ENCODE results near the gene DUSP5.
A peak's percentile ranks its signal among the peaks of the same experiment; 100 is the strongest.

Gene DUSP5

GRCh38 chr10:110488940-110489339, 8.8 kb upstream of the DUSP5 start:
- H3K9ac ChIP-seq (ENCODE audit: low read depth, low read length): no peak overlapping the region
- no peaks in the 10 kb centered on the region for H3K36me3 ChIP-seq (ENCODE audit: insufficient read depth, low read length)
- H3K9me3 ChIP-seq (ENCODE audit: control insufficient read depth, insufficient read depth, low read length): no peaks in the 10 kb centered on the region
- H3K4me1 ChIP-seq (ENCODE audit: insufficient read depth, low read length): peaks cover 28% of the 10 kb centered on the region

DNA sequence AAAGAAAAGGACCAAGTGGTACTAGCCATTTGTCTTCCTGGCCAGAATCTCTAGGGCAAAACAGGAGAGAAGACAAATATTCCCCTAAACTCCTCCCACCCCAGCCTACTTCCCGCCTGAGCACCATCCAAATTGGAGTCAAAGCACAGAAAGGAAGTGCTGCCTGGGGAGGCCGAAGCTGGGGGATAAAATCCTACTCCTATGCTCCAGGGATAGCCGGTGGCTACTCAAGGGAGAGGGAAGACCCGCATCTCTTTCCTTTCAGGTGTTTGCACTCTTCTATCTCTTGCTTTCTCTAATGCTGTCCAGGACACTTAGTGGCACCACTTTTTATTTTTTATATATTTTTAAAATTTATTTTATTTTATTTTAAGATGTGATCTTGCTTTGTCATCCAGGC, 7.1 kb upstream of the DUSP5 start:
- no peaks in the 10 kb centered on the region for H3K9me3 ChIP-seq (ENCODE audit: control insufficient read depth, insufficient read depth, low read length)
- H3K36me3 ChIP-seq (ENCODE audit: insufficient read depth, low read length): no peaks in the 10 kb centered on the region
- H3K4me1 ChIP-seq (ENCODE audit: insufficient read depth, low read length): peaks cover 28% of the 10 kb centered on the region
- no peak overlapping the region for H3K9ac ChIP-seq (ENCODE audit: low read depth, low read length)

DNA sequence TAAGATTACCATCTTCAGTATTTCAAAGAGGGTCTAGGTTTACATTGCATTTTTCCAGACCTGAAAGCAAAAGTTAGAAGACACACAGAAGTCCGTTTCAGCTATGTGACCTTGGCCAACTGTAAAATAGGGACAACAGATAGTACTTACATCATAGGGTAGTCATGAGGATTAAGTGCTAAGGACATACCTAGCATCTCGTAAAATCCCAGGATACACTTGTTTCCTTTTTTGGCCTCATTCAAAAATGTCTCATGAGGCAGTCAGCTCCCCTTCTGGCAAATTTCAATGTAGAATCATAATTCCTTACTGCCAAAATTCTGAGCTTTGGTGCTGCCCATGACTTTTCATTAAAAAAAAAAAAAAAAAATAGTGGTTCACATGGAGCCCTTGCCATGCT, 6.4 kb upstream of the DUSP5 start:
- H3K9me3 ChIP-seq (ENCODE audit: control insufficient read depth, insufficient read depth, low read length): no peaks in the 10 kb centered on the region

DNA sequence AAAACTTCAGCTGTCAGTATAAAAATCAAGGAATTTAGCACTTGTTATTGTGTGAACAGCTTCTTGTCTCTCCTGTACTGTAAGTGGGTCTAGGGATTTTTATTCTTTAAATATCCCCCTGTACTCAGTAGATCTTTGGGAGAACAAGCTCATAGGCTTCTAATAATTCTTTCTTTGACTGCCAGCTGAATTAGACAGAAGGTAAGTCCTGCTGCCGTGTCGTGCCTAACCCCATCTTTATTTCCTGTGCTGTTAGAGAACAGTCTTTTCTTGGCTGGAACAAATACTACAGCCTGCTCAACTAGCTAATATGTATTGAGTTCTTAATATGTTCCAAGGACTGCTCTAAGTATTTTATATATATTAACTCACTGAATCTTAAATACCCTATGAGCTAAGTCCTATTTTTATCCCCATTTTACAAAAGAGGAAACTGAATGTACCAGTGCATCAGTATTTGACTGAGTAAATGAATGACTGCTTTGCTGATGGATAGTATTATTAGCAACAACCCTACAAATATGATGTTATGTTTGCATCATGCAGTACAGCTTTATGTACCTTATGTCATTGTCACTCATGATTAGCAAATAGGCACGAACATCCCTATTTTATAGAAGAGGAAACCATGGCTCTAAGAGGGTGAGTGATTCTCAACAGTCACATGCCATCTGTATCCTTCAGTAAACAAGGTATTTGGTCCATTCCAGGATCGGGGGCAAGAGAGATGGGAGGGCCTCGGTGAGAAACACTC, 5.5 kb upstream of the DUSP5 start:
- Histone ChIP-seq H3K4me1 (ENCODE audit: insufficient read depth, low read length) (peaks cover 21% of the 10 kb centered on the region), H3K9ac (ENCODE audit: low read depth, low read length) (no peak overlapping the region), H3K9me3 (ENCODE audit: control insufficient read depth, insufficient read depth, low read length) (no peaks in the 10 kb centered on the region), H3K36me3 (ENCODE audit: insufficient read depth, low read length) (no peaks in the 10 kb centered on the region)

More for the DNA sequence above, 6.4 kb upstream of the DUSP5 start:
- H3K4me1 ChIP-seq (ENCODE audit: insufficient read depth, low read length): peaks cover 28% of the 10 kb centered on the region
- H3K36me3 ChIP-seq (ENCODE audit: insufficient read depth, low read length): no peaks in the 10 kb centered on the region
- H3K9ac ChIP-seq (ENCODE audit: low read depth, low read length): no peak overlapping the region

DNA sequence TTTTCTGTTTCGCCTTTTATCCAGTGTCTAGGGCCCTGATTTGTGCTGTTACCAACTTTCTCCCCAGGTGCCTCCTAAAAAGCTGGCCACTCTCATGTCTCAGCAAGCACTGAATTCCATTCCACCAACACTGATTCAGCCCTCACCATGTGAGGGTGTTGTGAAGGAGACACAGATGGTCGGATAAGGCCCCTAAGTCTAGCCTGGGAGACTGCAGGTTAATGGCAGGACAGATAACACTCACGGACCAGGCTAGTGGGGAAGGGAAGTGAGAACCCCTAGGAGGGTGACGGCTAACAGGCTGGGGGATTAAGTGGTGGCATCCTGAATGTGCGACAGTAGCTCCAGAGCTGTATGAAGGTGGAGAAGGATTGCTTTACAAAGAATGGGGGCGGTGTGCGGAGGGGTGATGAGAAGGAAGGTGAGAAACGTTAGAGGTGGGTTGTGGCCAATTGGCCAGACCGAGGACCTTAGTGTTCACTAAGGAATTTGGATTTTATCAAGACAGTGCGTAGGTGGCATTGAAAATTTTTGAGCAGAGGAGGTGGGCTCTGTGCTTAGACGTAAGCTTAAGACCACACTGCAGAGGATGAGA, 3.8 kb upstream of the DUSP5 start:
- Histone ChIP-seq H3K4me1 (ENCODE audit: insufficient read depth, low read length) (peaks cover 7% of the 10 kb centered on the region), H3K36me3 (ENCODE audit: insufficient read depth, low read length) (no peaks in the 10 kb centered on the region), H3K9ac (ENCODE audit: low read depth, low read length) (no peak overlapping the region), H3K9me3 (ENCODE audit: control insufficient read depth, insufficient read depth, low read length) (no peaks in the 10 kb centered on the region)

DNA sequence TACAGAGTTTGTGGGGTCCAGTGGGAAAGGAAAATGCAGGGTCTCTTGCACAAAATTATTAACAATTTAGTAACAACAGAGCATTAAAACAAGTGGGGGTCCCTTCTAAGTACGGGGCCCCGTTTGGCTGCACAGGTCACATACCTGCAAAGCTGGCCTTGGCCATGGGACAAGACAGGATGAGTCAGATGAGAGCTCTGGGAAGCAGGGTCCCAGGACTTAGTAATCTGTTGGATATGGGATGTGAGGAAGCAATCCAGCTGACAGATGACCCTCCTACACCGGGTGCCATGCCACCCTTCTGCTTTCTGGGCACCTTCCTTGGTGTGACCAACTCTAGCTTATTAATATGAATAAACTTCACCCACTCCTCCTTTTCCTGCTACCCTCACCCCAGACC, 3.2 kb upstream of the DUSP5 start:
- Histone ChIP-seq H3K36me3 (ENCODE audit: insufficient read depth, low read length) (no peaks in the 10 kb centered on the region), H3K9ac (ENCODE audit: low read depth, low read length) (no peak overlapping the region), H3K9me3 (ENCODE audit: control insufficient read depth, insufficient read depth, low read length) (no peaks in the 10 kb centered on the region), H3K4me1 (ENCODE audit: insufficient read depth, low read length) (peaks cover 5% of the 10 kb centered on the region; the same call in 1 of the 2 replicates)

DNA sequence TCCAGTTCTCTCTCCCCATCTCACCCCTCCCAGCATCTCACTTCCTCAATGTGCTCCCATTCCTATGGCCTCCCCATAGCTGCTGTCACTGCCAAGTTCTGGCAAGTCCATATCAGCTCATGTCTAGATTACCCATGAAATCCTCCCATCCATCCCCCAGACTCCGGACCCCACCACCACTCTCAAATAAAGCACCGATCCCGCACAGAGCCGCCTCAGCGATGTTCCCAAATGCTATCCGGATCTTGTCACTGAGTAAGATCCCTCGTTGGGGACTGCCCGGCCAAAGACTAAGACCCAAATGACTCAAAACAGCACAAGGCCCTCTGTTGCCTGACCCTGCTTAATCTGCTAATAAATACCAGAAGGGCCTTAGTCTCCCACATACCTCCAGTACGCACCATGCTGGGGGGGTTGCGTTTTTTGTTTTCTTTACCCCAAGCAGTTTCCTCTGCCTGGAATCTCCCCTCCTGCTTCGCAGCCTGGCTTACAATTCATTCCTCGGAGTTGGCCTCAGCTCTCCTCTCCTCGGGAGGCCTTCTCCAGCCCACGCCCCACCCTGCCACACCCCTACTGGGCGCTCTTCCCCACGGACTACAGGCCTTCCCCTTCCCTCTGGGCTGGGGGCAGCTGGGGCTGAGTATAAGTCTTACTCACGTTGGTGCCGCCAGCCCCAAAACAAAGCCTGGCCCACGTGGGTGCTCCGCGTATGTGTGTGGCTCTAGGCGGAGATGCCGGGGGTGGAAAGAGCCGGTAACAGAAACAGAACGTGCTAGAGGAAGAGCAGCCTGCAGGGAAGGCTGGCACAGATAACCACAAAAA, 1.8 kb upstream of the DUSP5 start:
- Histone ChIP-seq H3K9me3 (ENCODE audit: control insufficient read depth, insufficient read depth, low read length) (no peaks in the 10 kb centered on the region), H3K9ac (ENCODE audit: low read depth, low read length) (peak overlapping the region; percentile 82; the same call in 1 of the 2 replicates), H3K36me3 (ENCODE audit: insufficient read depth, low read length) (no peaks in the 10 kb centered on the region), H3K4me1 (ENCODE audit: insufficient read depth, low read length) (peaks cover 10% of the 10 kb centered on the region)

DNA sequence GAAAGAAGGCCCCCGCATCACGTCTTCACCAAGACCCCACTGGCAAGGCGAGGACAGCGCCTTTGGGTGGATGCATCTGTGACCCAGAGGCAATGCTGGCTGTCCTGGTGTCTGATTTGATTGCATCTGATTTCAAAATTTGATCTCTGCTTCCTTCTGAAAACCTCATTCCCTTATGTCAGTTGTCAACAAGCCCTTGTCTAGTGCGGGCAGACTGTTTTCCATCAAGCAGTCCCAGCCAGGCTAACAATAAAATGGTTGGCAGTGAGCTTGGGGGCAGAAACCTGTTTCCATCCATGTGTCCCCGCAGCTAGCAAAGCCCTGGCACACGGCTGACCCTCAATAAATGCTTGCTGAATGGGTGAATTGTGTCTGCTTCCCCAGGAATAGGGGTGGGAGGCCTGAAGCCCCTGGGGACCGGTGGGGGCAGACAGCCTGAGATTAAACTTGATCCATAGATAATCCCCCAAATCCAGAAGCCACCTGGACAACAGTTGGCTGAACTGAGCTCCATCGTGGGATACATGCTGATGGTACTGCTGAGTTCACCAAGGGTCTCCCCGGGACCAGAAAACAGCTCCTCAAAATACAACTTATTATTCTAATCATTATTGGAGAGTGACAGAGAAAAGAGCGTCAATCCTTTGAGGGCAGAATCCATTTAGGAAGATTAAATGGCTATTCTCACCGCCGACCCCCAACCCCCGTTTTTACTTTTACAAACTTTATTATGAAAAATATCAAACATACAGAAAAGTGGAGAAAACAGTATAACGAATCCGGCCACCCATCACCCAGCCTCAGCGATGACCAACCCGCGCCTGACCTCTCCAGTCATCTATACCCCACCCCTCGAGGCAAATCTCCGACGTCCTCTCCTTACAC, 912 bp upstream of the DUSP5 start:
- H3K9me3 ChIP-seq (ENCODE audit: control insufficient read depth, insufficient read depth, low read length): no peaks in the 10 kb centered on the region
- no peaks in the 10 kb centered on the region for H3K36me3 ChIP-seq (ENCODE audit: insufficient read depth, low read length)
- peak overlapping the region; percentile 82 for H3K9ac ChIP-seq (ENCODE audit: low read depth, low read length)
- H3K4me1 ChIP-seq (ENCODE audit: insufficient read depth, low read length): peaks cover 16% of the 10 kb centered on the region

GRCh38 chr10:110498087-110498981, 627 bp downstream of the DUSP5 start:
- H3K9ac ChIP-seq (ENCODE audit: low read depth, low read length): peak overlapping the region; percentile 82

DNA sequence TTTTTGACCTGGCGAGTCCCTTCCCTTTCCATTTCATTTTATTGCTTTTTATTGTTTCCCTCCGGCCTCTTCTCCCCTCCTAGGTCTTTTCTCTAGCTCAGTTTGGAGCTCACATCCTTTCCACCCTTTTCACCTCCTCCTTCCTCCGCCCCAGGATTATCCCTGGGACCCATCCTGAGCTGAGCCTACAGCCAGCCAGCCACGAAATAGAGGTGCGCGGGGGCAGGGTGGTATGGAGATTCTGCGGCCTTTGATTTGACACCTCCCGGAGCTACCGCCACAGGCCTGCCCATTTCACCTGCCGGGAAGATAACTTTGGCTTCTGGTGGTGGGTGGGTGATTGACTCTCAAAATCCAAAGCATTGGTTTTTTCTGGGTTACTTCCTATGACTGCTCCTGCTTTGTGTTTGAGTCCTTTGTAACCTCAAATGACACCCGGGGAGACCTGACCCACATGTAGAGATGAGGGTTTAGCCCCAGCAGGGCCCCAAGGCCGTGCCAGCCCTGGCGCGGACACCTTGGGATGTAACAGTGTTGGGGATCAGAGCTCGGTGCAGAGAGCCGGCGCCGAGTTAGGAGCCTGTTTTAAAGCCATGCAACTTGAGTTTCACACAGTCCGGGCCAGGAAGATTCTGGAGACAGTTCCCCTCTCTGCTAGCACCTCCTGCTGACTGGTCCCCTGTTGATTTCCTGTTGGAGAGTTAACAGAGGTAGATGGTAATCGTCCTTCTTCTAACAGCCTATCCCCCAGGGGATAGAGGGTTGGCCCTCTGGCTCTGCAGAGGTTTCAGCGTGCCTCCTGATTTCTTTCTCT, 1.5 kb downstream of the DUSP5 start:
- no peaks in the 10 kb centered on the region for H3K9me3 ChIP-seq (ENCODE audit: control insufficient read depth, insufficient read depth, low read length)
- H3K9ac ChIP-seq (ENCODE audit: low read depth, low read length): peak overlapping the region; percentile 82

More at GRCh38 chr10:110498087-110498981, 627 bp downstream of the DUSP5 start:
- no peaks in the 10 kb centered on the region for H3K9me3 ChIP-seq (ENCODE audit: control insufficient read depth, insufficient read depth, low read length)
- peaks cover 3% of the 10 kb centered on the region; the same call in 1 of the 2 replicates for H3K36me3 ChIP-seq (ENCODE audit: insufficient read depth, low read length)
- H3K4me1 ChIP-seq (ENCODE audit: insufficient read depth, low read length): peaks cover 28% of the 10 kb centered on the region

DNA sequence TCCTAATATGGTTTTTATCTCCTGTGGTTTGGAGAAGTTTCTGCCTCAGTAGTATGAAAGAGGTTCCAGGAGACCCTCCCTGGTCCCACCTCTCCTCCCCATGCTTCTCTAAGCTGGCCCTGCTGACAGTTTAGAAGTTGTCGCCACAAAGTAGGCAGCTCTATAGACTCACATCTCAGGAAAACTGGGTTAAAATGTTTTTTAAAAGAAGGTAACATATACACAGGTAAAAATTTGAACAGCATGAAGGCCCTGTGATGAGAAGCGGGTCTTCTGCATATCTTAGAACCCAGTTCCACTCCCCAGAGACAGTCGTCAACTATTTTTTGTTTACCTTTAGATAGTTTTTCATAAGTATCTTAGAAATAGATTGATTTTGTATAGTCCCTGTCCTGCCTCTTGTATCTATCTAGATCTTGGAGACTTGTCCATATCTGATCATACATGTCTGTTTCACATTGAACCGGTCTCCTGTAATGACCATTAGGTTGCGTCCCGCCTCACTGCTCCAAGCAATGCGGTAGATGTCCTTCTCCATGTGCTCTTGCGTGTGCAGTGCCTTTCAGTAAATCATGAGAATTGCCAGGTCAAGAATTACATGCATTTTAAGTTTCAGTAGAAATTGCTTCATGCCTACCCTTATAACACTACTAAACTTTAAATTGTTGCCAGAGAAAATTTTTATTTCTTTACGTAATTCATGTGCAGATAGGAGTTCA, 2.2 kb downstream of the DUSP5 start:
- peaks cover 11% of the 10 kb centered on the region for H3K36me3 ChIP-seq (ENCODE audit: insufficient read depth, low read length)
- peak overlapping the region; percentile 82; the same call in 1 of the 2 replicates for H3K9ac ChIP-seq (ENCODE audit: low read depth, low read length)
- H3K9me3 ChIP-seq (ENCODE audit: control insufficient read depth, insufficient read depth, low read length): no peaks in the 10 kb centered on the region
- H3K4me1 ChIP-seq (ENCODE audit: insufficient read depth, low read length): peaks cover 28% of the 10 kb centered on the region

More for the DNA sequence above, 1.5 kb downstream of the DUSP5 start:
- Histone ChIP-seq H3K4me1 (ENCODE audit: insufficient read depth, low read length) (peaks cover 28% of the 10 kb centered on the region), H3K36me3 (ENCODE audit: insufficient read depth, low read length) (peaks cover 10% of the 10 kb centered on the region)

DNA sequence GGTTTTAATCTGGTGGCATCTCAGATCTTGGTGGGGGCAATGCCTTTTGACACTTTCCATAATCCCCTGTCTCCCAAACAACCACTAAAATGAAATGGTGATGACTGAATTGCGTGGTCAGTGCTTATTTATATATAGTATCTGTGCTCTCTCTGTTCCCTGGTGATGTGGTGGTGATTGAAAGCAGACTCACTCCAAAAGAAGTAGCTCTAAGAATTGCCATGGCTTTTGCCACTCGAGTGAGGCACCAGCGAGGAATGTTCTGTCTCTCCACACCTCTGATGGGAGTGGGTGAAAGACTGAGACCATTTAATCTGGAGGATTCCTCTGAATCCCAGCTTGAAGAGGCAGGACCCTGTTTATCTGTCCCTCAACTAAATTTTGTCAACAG, 2.8 kb downstream of the DUSP5 start:
- H3K4me1 ChIP-seq (ENCODE audit: insufficient read depth, low read length): peaks cover 28% of the 10 kb centered on the region
- peaks cover 16% of the 10 kb centered on the region for H3K36me3 ChIP-seq (ENCODE audit: insufficient read depth, low read length)
- peak overlapping the region; percentile 82; the same call in 1 of the 2 replicates for H3K9ac ChIP-seq (ENCODE audit: low read depth, low read length)
- no peaks in the 10 kb centered on the region for H3K9me3 ChIP-seq (ENCODE audit: control insufficient read depth, insufficient read depth, low read length)
